MM.1S (cell line): Measurements from ENCODE around the gene TNRC6C.

ENCODE experiments used
- DNase-seq: peaks from one replicate; pipeline ENCODE4 v3.0.0-alpha.2; 2015
- H2AFZ ChIP-seq: fragments of 300-600 bp; sonication (generic); 2 replicates; pipeline ENCODE4 v1.6.0; 2016; ENCODE audit warnings: antibody characterized with exemption, low read length
- H3F3A ChIP-seq: fragments of 300-600 bp; sonication (generic); 2 replicates; pipeline ENCODE4 v1.6.1; 2016; ENCODE audit warnings: mild to moderate bottlenecking, antibody characterized with exemption, low read length, moderate library complexity, mixed read lengths; ENCODE audit not compliant: insufficient read depth
- H3K27ac ChIP-seq: fragments of 300-600 bp; sonication (generic); 2 replicates; pipeline ENCODE4 v1.5.1; 2016; ENCODE audit warnings: mild to moderate bottlenecking, low read length
- H3K27me3 ChIP-seq: fragments of 300-600 bp; sonication (generic); replicated peaks from 2 replicates; pipeline ENCODE4 v1.6.0; 2016; ENCODE audit warnings: low read length; ENCODE audit not compliant: insufficient read depth
- H3K36me3 ChIP-seq: fragments of 300-600 bp; sonication (generic); replicated peaks from 2 replicates; pipeline ENCODE4 v1.6.1; 2016; ENCODE audit warnings: mild to moderate bottlenecking, low read length, mixed read lengths; ENCODE audit not compliant: insufficient read depth
- H3K4me1 ChIP-seq: fragments of 300-600 bp; sonication (generic); 2 replicates; pipeline ENCODE4 v1.6.1; 2016; ENCODE audit warnings: low read length, mixed read lengths
- H3K4me2 ChIP-seq: fragments of 300-600 bp; sonication (generic); 2 replicates; pipeline ENCODE4 v1.6.0; 2016; ENCODE audit warnings: low read depth, low read length
- H3K4me3 ChIP-seq: fragments of 300-600 bp; sonication (generic); 2 replicates; pipeline ENCODE4 v1.5.1; 2016; ENCODE audit warnings: low read length, mixed read lengths
- H3K79me2 ChIP-seq: fragments of 300-600 bp; sonication (generic); 2 replicates; pipeline ENCODE4 v1.6.1; 2016; ENCODE audit warnings: mixed run types, low read length, mixed read lengths
- H3K9ac ChIP-seq: fragments of 300-600 bp; sonication (generic); 2 replicates; pipeline ENCODE4 v1.6.1; 2016; ENCODE audit warnings: low read length, mixed read lengths
- H3K9me2 ChIP-seq: fragments of 300-600 bp; sonication (generic); replicated peaks from 2 replicates; pipeline ENCODE4 v1.6.1; 2016; ENCODE audit warnings: mild to moderate bottlenecking, low read length, mixed read lengths; ENCODE audit not compliant: insufficient read depth
- H3K9me3 ChIP-seq: fragments of 300-600 bp; sonication (generic); replicated peaks from 2 replicates; pipeline ENCODE4 v1.6.1; 2016; ENCODE audit warnings: mild to moderate bottlenecking, low read length, mixed read lengths; ENCODE audit not compliant: insufficient read depth
- H4K20me1 ChIP-seq: fragments of 300-600 bp; sonication (generic); 2 replicates; pipeline ENCODE4 v1.6.1; 2016; ENCODE audit warnings: mild to moderate bottlenecking, low read length, moderate library complexity, mixed read lengths; ENCODE audit not compliant: insufficient read depth
- EZH2 ChIP-seq: fragments of 300-600 bp; sonication (generic); optimal IDR thresholded peaks from 2 replicates; pipeline ENCODE3; 2017; ENCODE audit warnings: low read depth, mild to moderate bottlenecking, antibody characterized with exemption, low read length, mixed read lengths
- EZH2phosphoT487 ChIP-seq: fragments of 300-600 bp; sonication (generic); IDR thresholded peaks from 2 replicates; pipeline ENCODE4 v1.6.1; 2018; ENCODE audit warnings: antibody characterized with exemption, low read length
- TF ChIP-seq, protein P1 (sequence below): fragments of 300-600 bp; sonication (generic); IDR thresholded peaks from 2 replicates; pipeline ENCODE4 v1.5.1; 2016; ENCODE audit warnings: antibody characterized with exemption, low read length, mixed read lengths

Gene TNRC6C

DNA sequence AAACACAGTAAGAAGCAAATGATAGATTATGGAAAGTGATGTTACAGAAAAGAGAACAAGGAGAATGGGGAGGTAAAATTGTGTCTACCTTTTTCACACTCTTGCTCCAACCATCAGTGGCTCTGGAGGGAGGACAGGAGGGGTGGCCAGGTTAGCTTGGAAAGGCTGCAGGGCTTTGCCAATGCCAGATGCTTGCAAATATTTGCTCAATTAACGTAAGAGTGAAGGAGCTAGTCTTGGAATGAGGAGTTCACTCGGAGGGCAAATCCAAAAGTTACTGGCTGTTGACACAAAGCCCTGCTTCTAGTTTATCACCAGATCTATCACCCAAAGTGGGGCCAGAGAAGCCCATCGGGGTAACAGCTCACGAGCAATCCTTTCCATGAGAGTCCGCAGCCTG, 7.4 kb upstream of the TNRC6C start:
- Histone ChIP-seq H2AFZ (no peak overlapping the region), H3K4me1 (0 out of 2 replicates have a peak, but pooled peaks cover 3% of the 10 kb centered on the region), H3K27ac (no peak overlapping the region), H3K36me3 (no peaks in the 10 kb centered on the region), H4K20me1 (no peaks in the 10 kb centered on the region), H3K4me2 (no peak overlapping the region), H3K9me3 (no peaks in the 10 kb centered on the region), H3K79me2 (no peaks in the 10 kb centered on the region), H3K4me3 (no peak overlapping the region), H3K9ac (no peak overlapping the region), H3K9me2 (no peaks in the 10 kb centered on the region), H3K27me3 (peaks cover 97% of the 10 kb centered on the region), H3F3A (no peaks in the 10 kb centered on the region)
- DNase-seq, result no peak
- TF ChIP-seq EZH2 (no peak), EZH2phosphoT487 (no peak)
- TF ChIP-seq, protein P1, sequence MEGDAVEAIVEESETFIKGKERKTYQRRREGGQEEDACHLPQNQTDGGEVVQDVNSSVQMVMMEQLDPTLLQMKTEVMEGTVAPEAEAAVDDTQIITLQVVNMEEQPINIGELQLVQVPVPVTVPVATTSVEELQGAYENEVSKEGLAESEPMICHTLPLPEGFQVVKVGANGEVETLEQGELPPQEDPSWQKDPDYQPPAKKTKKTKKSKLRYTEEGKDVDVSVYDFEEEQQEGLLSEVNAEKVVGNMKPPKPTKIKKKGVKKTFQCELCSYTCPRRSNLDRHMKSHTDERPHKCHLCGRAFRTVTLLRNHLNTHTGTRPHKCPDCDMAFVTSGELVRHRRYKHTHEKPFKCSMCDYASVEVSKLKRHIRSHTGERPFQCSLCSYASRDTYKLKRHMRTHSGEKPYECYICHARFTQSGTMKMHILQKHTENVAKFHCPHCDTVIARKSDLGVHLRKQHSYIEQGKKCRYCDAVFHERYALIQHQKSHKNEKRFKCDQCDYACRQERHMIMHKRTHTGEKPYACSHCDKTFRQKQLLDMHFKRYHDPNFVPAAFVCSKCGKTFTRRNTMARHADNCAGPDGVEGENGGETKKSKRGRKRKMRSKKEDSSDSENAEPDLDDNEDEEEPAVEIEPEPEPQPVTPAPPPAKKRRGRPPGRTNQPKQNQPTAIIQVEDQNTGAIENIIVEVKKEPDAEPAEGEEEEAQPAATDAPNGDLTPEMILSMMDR, result no peak

DNA sequence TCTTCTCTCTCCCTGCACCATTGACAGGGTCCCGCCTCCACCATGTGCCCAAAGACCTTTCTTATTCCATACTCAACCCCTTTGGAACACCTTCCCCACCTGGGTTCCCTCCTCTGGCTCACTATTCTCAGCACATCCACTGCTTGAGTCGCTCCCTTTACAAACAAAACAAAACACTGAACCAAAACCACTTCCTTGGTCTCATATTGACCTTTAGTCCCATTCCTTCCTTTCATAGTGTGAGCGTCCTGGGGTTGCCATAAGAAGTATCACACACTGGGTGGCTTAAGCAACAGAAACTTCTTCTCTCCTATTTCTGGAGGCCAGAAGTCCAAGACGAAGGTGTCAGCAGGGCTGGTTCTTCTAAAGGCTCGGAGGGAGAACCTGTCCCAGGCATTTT, 6.1 kb upstream of the TNRC6C start:
- Histone ChIP-seq H3K4me2 (no peak overlapping the region), H3K9me3 (no peaks in the 10 kb centered on the region), H3K27ac (no peak overlapping the region), H3K4me1 (0 out of 2 replicates have a peak, but pooled peaks cover 8% of the 10 kb centered on the region), H2AFZ (no peak overlapping the region), H3K36me3 (no peaks in the 10 kb centered on the region), H4K20me1 (no peaks in the 10 kb centered on the region), H3K79me2 (no peaks in the 10 kb centered on the region), H3F3A (no peaks in the 10 kb centered on the region), H3K4me3 (no peak overlapping the region), H3K9ac (no peak overlapping the region), H3K9me2 (no peaks in the 10 kb centered on the region), H3K27me3 (peaks cover 99% of the 10 kb centered on the region)
- no peak for DNase-seq
- TF ChIP-seq, protein P1, result no peak
- TF ChIP-seq EZH2phosphoT487 (no peak), EZH2 (no peak)

DNA sequence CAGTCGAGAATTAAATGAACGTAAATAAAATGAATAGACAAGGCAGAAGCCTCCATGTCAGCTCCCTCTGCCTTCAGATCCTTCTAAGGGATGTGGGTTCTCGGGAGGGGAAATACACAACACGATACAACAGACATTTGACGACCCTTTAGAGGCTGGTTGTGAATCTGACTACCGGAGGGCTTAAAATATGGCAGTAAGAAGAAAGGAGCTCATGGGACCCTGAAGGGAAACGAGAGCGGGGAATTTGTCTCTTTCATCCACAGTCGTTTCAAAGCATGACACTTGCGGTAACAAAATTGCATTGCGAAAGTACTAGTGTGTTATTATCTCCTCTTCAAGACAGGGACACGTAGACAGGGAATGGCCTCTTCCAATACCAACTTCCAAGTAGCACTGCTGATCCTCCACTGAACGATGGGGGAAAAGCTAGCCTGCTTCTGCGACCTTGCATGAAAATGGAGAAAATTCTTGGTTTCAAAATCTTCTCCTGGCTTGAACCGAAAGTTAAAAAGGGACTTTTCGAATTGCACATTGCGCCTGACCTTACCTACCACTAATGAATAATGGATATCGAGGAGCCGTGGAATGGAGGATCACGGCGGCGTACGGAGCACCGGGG, 1.2 kb upstream of the TNRC6C start:
- peak overlapping the region; percentile 83 for H3K4me3 ChIP-seq
- H2AFZ ChIP-seq, result peak overlapping the region; percentile 88

More for the DNA sequence above, 1.2 kb upstream of the TNRC6C start:
- no peaks in the 10 kb centered on the region for H3K36me3 ChIP-seq
- peaks cover 6% of the 10 kb centered on the region; the same call in 1 of the 2 replicates for H3F3A ChIP-seq
- peak; percentile 43 for DNase-seq
- no peaks in the 10 kb centered on the region for H4K20me1 ChIP-seq
- H3K9me2 ChIP-seq, result no peaks in the 10 kb centered on the region
- H3K27me3 ChIP-seq, result peaks cover 54% of the 10 kb centered on the region
- peak overlapping the region; percentile 56; the same call in 1 of the 2 replicates for H3K9ac ChIP-seq
- H3K4me1 ChIP-seq, result 0 out of 2 replicates have a peak, but pooled peaks cover 15% of the 10 kb centered on the region
- TF ChIP-seq EZH2, result no peak
- TF ChIP-seq EZH2phosphoT487, result no peak
- TF ChIP-seq, protein P1, result no peak
- H3K27ac ChIP-seq, result peak overlapping the region; percentile 21; the same call in 1 of the 2 replicates
- peak overlapping the region; percentile 78 for H3K4me2 ChIP-seq
- peaks cover 30% of the 10 kb centered on the region for H3K79me2 ChIP-seq
- no peaks in the 10 kb centered on the region for H3K9me3 ChIP-seq
